ENCODE data around the gene PIGK. TPM values are rescaled to one million over a fixed set of nuclear protein-coding genes. Genes with fewer than 3 reads are reported as not detected.

PIGK gene
- total and polyA plus RNA-seq, 2 of the 4 experiments (the other 2 are of a cell fraction), result 15.6 to 21.2 TPM

DNA sequence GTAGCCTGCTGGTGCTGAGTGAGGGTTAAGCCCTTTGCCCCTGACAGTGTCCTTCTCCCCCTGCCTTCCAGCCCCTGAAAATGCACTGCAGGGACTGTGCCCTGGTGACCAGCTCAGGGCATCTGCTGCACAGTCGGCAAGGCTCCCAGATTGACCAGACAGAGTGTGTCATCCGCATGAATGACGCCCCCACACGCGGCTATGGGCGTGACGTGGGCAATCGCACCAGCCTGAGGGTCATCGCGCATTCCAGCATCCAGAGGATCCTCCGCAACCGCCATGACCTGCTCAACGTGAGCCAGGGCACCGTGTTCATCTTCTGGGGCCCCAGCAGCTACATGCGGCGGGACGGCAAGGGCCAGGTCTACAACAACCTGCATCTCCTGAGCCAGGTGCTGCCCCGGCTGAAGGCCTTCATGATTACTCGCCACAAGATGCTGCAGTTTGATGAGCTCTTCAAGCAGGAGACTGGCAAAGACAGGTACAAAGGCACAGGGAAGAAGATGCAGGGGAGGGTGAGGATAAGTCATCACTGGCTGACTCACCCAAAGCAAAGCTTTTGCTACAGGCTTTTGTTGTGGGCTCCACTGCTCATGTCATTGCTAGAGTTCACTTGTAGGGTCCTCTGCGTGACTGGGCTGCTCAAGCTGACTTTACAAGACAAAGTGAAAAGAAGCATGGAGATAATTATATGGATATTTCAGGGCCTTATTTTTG is 174.9 kb downstream of the PIGK start:
- no peak overlapping the region for H2AK5ac ChIP-seq (ENCODE audit: low read depth, low read length)
- no peaks in the 10 kb centered on the region for H4K20me1 ChIP-seq (ENCODE audit: insufficient read depth, low read length)
- ChIA-PET POLR2A (ENCODE audit: unreplicated experiment) (no interaction called here), CTCF (no interaction called here)
- no peak overlapping the region for H3K18ac ChIP-seq (ENCODE audit: low read depth, low read length)
- H3K4me2 ChIP-seq (ENCODE audit: low read depth, low read length), result no peak overlapping the region
- no peak overlapping the region for H2AK9ac ChIP-seq (replicated peaks; ENCODE audit: low read depth, low read length, poor library complexity)
- no peak overlapping the region for H4K8ac ChIP-seq (ENCODE audit: low read depth in 2 of 2, low read length in 2 of 2)
- H3K79me1 ChIP-seq (ENCODE audit: low read depth in 1 of 2, low read length in 2 of 2), result no peaks in the 10 kb centered on the region
- dilution Hi-C loops (cut with HindIII; ENCODE audit: low sequenced_read_pairs, unreplicated experiment) (no loop called here), intact Hi-C loops (cut with micrococcal nuclease) (no loop called here), in situ Hi-C loops (cut with MboI; ENCODE audit: low sequenced_read_pairs) (no loop called here)
- no peak overlapping the region for H3K4ac ChIP-seq (ENCODE audit: low read depth, low read length)
- no peak overlapping the region for H3K23ac ChIP-seq (ENCODE audit: low read depth, low read length)
- no peak overlapping the region for H4K5ac ChIP-seq (ENCODE audit: low read depth, low read length)
- no peak for TF ChIP-seq SMC3 (IDR thresholded peaks at IDR 0.05; ENCODE audit: low read depth, low read length)
- no peak for TF ChIP-seq MXI1 (IDR thresholded peaks at IDR 0.05; ENCODE audit: borderline replicate concordance, low read depth, low read length)
- no peak for TF ChIP-seq BHLHE40 (IDR thresholded peaks at IDR 0.05; ENCODE audit: low read depth, low read length)
- TF ChIP-seq NFE2L2 (IDR thresholded peaks at IDR 0.05; ENCODE audit: low read depth, low read length), result no peak
- no peak for TF ChIP-seq CHD1 (IDR thresholded peaks at IDR 0.05; ENCODE audit: low read depth, low read length)
- no peak for TF ChIP-seq MAZ (IDR thresholded peaks at IDR 0.05; ENCODE audit: borderline replicate concordance, low read depth, low read length)
- TF ChIP-seq RAD21 (IDR thresholded peaks at IDR 0.05; ENCODE audit: low read length), result no peak
- no peak overlapping the region for H4K91ac ChIP-seq (ENCODE audit: insufficient read depth, low read depth, low read length)
- H3K14ac ChIP-seq (replicated peaks; ENCODE audit: low read depth, low read length), result no peak overlapping the region
- BruUV-seq (replicated peaks), result no TSS peak
- ATAC-seq (ENCODE audit: low read depth) (no peak), DNase-seq (peak; percentile 16)
- no peak overlapping the region for H3K4me3 ChIP-seq (ENCODE audit: insufficient read depth, low read depth, low read length)
- H2BK5ac ChIP-seq (ENCODE audit: low read depth, low read length, poor library complexity, severe bottlenecking), result no peak overlapping the region
- H3K36me3 ChIP-seq (ENCODE audit: control insufficient read depth, insufficient read depth, low read length), result no peaks in the 10 kb centered on the region
- H3K56ac ChIP-seq (ENCODE audit: extremely low read depth, insufficient read depth, low read length), result no peak overlapping the region
- H2BK120ac ChIP-seq (ENCODE audit: low read depth, low read length), result no peak overlapping the region
- no peak overlapping the region for H2BK20ac ChIP-seq (ENCODE audit: low read depth, low read length)
- no peaks in the 10 kb centered on the region for H3K4me1 ChIP-seq (ENCODE audit: control insufficient read depth, insufficient read depth, low read length)
- H3K9me1 ChIP-seq (ENCODE audit: insufficient read depth, low read length), result no peaks in the 10 kb centered on the region
- whole genome bisulfite sequencing, 2 experiments (ENCODE audit: extremely low coverage in 2 of 2, insufficient read length in 1 of 2), result 85% methylated on average over 5 of the region's 20 CpGs; no CpG with 5 or more reads in 1 of the 2 experiments
- peak overlapping the region; percentile 21 for H2AFZ ChIP-seq (replicated peaks; ENCODE audit: low read length, poor library complexity)
- H3K27ac ChIP-seq (ENCODE audit: insufficient read depth, low read length), result no peak overlapping the region
- H3K27me3 ChIP-seq (ENCODE audit: control insufficient read depth, insufficient read depth, low read length), result peaks cover 3% of the 10 kb centered on the region
- no peak overlapping the region for H3K9ac ChIP-seq (ENCODE audit: low read depth, low read length)
- no peaks in the 10 kb centered on the region for H3K9me3 ChIP-seq (ENCODE audit: control insufficient read depth, insufficient read depth, low read length)
- no peak overlapping the region for H2BK15ac ChIP-seq (ENCODE audit: low read depth, low read length)

All from IMR-90 (cell line).